RKO (cell line): Measurements from ENCODE around the gene MAP3K5.
"Not testable (repeated sequence)": the region's sequence is repeated elsewhere in the genome, so short reads cannot be mapped to it uniquely, and the experiment has no call there.

Experiments
- DNase-seq: peaks from one replicate; pipeline ENCODE4 v3.0.0-alpha.2; 2016; ENCODE audit warnings: low spot score

Gene MAP3K5

GRCh38 chr6:136725124-136725523 lies 67.2 kb downstream of the MAP3K5 start:
- DNase-seq, result no peak

DNA sequence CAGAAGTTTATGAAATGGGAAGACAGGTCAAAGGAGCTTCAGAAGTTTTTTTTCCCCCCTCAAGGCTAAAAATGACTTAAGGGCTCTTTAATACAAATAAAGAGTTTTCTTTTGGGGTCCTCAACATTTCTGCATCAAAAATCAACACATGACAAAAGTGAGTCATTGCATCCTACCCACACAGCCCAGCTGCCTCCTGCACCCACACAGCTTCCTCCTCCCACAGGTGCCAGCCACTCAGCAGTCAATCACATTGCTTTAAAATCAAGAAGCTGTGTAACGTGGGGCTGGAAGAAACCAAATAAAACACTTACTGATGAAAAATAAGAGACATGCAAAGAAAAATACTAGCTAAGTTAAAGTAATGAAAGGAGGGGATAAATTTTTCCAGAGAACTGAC lies 68.5 kb downstream of the MAP3K5 start:
- DNase-seq, result peak; percentile 23

DNA sequence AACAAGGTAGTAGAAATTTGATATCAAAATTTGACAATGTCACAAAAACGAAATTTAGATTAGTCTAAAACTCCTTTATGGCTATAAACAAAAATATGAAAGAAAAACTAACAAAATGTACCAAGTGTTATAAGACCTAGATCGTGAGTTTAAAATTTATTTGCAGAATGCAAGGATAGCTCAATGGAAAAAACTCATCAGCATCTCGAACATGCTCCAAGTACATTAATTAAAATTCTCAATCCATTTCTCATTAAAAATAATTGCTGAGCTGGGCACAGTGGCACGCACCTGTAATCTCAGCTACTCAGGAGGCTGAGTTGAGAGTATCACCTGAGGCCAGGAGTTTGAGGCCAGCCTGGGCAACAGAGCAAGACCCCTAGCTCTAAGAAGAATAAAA lies 70.8 kb downstream of the MAP3K5 start:
- no peak for DNase-seq

DNA sequence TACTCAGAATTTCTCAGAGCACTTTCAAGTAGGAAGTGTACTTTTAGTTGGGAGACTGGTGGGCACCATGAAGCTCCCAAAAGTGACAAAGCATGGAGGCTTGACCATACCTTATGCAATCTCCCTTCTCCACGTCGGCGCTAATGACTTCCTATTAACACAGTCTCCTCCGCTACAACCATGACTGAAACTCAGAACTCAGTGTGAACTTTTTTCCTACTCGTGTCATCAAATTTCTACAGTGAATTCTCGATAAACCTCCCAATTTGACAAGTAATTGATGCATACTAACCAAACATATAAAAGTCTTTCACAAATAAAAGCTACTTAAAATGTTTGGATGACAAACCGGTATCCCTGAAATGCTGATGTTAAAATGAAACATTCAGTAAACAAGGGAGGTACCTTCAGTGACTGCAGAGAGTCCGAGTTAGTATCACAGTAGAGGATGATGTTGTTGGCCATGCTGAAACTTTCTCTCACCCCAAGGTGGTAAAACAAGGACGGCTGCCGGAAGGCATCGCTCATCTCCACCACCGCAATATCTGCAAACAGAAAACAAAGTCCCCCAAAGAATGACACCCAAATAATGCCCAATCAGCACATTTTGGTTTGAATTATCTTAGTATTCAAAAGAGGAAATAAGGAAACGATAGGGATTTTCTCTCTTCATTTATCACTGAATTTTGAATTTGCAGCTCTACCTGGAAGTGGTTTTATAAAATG lies 72.1 kb downstream of the MAP3K5 start:
- DNase-seq, result no peak

DNA sequence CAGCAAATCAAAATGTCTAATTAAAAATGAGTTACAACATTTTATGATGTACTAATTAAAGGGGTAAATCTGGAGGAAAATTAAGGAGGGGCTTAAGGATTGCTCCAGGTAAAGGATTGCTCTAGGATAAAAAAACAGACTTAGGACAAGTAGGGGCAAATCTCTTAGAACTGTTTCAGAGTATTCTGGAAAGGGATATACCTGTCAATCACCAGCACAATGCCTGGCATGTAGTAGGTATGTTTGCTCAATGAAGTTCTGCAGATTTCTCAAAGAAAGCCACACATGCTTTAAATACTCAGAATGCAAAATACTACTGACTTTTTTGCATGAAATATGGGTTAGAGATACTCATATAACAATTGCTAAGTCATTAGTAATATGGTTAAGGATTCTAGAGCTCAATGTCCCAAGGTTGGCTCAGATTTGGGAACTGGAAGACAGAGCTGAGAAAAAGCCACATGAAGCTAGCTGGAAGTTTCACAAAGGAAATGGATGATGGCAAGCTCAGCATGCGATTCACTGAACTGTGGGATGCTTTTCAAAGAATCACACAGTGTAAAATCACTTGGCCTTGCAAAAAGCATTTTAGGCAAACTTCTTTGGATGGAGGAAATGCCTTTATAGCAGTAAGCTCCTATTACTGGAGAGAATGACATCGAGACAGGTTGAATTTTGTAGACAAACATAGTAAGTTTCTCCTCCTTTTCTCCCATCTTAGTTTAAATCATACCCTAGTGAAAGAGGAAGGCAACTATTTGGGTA lies 72.8 kb downstream of the MAP3K5 start:
- DNase-seq, result no peak

DNA sequence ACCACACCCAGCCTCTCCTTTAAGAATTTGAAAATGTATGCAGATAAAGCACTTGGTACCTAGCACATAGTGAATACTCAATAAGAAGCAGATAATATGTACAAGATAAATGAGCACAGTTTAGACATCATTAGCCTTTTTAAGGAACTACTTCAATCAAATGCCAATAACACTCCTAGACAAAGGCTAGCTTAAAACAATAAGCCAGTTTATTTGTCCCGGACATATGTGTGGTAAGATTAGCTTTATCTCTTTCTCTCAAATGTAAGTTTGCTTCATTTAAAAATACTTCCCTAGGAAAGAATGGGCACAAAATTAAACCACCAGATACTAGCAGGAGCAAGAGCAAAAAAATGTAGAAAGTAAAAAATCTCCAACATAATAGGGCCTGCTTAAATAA lies 73.8 kb downstream of the MAP3K5 start:
- DNase-seq, result no peak

GRCh38 chr6:136717716-136717990 lies 74.6 kb downstream of the MAP3K5 start:
- no peak for DNase-seq

DNA sequence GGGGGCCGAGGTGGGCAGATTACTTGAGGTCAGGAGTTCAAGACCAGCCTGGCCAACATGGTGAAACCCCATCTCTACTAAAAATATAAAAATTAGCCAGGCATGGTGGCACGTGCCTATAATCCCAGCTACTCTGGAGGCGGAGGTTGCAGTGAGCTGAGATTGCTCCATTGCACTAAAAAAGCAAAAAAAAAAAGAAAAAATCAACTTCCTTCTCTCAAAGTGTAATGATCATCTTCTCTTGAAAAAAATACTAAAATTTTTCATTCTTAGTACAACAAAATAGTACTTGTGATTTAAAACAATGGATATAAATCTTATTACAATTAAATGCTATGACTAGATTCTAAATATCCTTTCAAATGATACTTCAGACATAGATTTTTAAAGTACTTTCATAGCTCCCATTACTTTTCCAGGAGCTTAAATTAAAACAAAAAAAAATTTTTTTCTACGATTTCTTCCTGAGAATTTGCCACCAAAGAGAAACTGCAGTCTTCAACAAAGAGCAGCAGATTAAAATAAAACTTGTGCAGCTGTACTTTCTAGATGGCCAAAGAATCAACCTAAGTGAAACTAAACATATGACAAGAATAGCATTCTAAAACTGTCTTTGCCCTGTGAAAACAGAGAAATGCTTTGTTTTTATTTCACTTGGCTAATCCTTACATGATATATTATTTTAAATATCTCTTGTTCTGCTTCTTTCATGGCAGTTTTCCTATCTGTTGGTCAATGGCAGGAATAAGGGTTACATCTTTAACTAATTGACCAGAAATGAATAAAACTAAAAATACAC lies 75.2 kb downstream of the MAP3K5 start:
- no peak for DNase-seq

GRCh38 chr6:136712642-136713041 lies 79.6 kb downstream of the MAP3K5 start:
- not testable (repeated sequence) for DNase-seq

GRCh38 chr6:136711644-136712043 lies 80.6 kb downstream of the MAP3K5 start:
- DNase-seq, result no peak

DNA sequence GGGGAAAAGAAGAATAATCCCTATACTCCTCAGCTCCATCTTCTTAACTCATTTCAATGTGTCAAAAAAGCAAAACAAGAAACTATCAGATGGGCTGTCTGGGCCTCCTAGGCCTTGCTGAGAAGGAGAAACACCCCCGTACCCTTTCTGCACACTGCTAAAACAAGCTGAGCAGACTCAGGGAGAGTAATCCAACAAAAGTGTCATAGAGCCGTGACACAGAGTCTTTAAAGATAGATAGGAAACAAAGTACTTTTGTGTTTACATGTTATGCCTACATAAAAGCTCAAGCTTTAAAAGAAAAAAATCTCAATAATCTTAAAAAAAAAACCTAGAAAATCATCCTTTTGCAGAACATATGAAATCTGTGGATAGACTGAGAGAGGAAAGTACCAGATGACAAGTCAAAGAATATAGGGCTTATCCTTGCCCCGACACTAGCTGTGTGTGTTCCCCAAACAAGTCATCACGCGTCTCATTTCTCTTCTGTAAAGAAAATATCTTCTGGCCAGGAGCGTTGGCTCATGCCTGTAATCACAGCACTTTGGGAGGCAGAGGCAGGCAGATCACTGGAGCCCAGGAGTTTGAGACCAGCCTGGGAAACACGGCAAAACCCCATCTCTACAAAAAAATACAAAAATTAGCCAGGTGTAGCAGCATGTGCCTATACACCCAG lies 81.3 kb downstream of the MAP3K5 start:
- DNase-seq, result no peak

DNA sequence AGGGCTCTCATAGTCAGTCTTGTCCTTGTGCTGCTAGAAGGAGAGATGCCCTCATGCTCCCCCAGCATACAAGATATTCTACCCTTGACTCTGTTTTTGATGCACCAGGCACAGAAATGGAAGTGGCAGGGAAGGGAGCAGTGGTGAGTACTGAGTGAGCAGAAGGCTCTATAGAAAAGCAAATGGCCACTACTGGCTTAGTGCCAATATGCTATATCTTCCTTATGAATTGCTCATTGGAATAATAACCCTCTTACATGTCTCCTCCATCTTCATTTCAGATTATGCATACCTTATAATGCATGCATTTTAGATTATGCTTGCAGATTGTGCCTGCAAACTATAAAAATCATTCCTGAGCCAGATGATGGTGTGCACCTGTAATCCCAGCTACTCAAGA lies 82.8 kb downstream of the MAP3K5 start:
- DNase-seq, result no peak

- no peak for DNase-seq
Observed at GRCh38 chr6:136706430-136706829, 85.8 kb downstream of the MAP3K5 start.

DNA sequence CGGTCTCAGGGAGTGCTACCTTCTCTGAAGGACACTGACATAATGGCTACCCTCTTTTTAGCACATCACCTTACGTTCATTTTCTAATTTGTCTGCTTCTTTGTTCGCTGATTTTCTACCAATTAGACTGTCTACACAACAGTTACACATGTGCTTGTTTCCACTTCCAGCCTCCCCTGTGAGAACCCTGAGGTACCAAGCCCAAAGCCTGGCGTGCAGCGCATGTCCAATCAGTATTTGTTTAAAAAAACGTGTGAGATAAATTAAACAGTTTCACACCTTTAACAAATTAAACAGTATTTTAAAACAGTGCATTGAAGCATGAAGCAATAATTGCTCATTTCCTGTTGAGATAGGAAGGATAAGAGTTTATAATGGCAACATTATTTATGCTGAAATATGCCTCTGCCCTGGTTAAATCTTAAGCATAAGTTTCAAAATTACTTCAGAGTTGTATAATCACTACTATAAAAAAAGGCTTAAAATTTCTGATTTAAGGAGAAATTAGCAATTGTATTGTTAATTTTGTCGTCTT lies 88.9 kb downstream of the MAP3K5 start:
- DNase-seq, result no peak

DNA sequence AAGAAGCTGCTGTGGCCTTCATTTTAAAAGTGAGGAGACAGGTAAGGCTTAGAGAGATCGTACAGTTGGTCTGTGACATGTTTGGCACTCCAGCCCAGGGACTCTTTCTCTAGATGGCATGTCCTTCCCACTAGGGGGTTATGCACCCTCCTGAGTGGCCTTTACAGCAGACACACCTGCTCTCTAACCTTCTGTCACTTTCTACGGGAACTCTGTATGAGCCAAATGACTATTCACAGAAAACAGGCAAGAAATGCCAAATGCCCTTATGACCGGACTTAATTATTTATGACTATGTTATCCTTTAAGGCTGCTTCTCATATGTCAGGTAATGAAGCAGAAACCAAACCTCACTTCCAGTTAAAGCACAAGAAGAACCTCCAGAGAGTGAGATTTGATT lies 91.2 kb downstream of the MAP3K5 start:
- DNase-seq, result no peak

- DNase-seq, result no peak
Observed at GRCh38 chr6:136699358-136699757, 92.9 kb downstream of the MAP3K5 start.

DNA sequence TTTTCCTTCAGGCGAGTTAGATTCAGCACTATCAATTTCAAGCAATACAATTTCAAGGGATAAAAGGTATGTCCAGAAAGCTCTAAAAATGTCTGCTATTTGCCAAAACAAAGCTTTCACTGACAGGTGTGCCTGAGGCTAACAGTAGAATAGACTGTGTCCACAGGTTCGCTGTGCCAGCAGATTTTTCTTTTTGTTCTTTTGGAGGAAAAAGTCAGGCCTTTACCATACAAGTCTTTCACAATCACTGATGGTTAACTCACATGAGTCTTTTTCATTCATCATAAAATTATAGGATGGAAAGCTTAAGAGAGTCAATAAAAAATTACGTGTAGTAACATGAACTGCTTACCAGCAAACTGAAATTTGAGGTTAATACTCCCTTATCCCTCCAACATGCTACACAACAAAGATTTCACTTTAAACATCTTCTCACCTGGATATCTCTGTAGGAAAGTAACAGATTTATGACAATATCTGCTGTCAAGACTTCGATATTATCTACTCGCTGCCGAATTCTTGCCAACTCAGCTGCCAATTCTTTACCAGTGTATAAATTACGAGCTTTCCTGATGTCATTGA lies 95.4 kb downstream of the MAP3K5 start:
- no peak for DNase-seq

GRCh38 chr6:136696238-136696637 lies 96.0 kb downstream of the MAP3K5 start:
- DNase-seq, result no peak

GRCh38 chr6:136695412-136695811 lies 96.9 kb downstream of the MAP3K5 start:
- DNase-seq, result no peak

DNA sequence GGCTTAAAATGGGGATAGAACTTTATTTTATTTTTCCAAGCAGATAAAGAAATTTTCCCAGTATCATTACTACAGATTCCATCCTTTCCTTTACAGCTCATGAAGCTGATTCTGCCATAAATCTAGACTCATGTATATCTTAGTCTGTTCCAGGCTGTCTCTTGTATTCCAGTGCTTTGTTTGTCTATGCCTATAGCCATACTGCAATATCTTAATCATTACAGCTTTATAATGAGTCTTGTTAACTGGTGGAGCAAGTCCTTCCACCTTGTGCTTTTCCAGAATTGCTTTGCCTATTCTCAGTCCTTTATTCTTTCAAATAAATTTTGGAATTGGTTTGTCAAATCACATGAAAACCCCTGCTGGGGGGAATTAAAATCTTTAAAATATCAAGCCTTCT lies 99.2 kb downstream of the MAP3K5 start:
- no peak for DNase-seq

DNA sequence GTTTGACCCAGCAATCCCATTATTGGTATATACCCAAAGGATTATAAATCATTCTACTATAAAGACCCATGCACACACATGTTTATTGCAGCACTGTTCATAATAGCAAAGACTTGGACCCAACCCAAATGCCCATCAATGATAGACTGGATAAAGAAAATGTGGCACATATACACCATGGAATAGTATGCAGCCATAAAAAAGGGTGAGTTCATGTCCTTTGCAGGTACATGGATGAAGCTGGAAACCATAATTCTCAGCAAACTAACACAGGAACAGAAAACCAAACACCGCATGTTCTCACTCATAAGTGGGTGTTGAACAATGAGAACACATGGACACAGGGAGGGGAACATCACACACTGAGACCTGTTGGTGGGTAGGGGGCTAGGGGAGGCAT lies 104.4 kb downstream of the MAP3K5 start:
- not testable (repeated sequence) for DNase-seq

GRCh38 chr6:136685540-136686108 lies 106.7 kb downstream of the MAP3K5 start:
- DNase-seq, result no peak
